HL-60 (cell line): ENCODE data around the gene PNPLA7.
A peak's percentile ranks its signal among the peaks of the same experiment; 100 is the strongest.
"Not testable (repeated sequence)": the region's sequence is repeated elsewhere in the genome, so short reads cannot be mapped to it uniquely, and the experiment has no call there.

ENCODE experiments used
- DNase-seq, 2 experiments: peaks; one replicate each; pipeline ENCODE4 v3.0.0-alpha.2; 2010 to 2020; ENCODE audit warnings: low read depth in 1 of 2, low spot score in 1 of 2
- H3K27ac ChIP-seq: fragments of 250-450 bp; sonication (Bioruptor Pico); replicated peaks from 2 replicates; pipeline ENCODE4 v1.5.1; 2020; ENCODE audit warnings: mild to moderate bottlenecking, moderate library complexity
- H3K27me3 ChIP-seq: fragments of 250-450 bp; sonication (Bioruptor Pico); 2 replicates; pipeline ENCODE4 v1.5.1; 2021; ENCODE audit warnings: mild to moderate bottlenecking, moderate library complexity; ENCODE audit not compliant: insufficient read depth, poor library complexity, severe bottlenecking
- H3K4me3 ChIP-seq: replicated peaks from 2 replicates; pipeline ENCODE4 v1.5.1; 2011; ENCODE audit warnings: mild to moderate bottlenecking, control low read depth, low read length; ENCODE audit not compliant: insufficient read depth
- CTCF ChIP-seq: IDR thresholded peaks from one replicate; pipeline ENCODE4 v1.5.1; 2011; ENCODE audit warnings: low read length, control low read depth, inconsistent platforms; ENCODE audit not compliant: insufficient read depth
- GABPA ChIP-seq: IDR thresholded peaks from 2 replicates; pipeline ENCODE4 v1.6.1; 2012; ENCODE audit warnings: low read depth
- POLR2AphosphoS5 ChIP-seq: IDR thresholded peaks from 2 replicates; pipeline ENCODE4 v1.6.1; 2012; ENCODE audit warnings: low read depth
- REST ChIP-seq: IDR thresholded peaks from 2 replicates; pipeline ENCODE4 v1.6.1; 2012; ENCODE audit warnings: low read depth; ENCODE audit not compliant: insufficient replicate concordance
- SPI1 ChIP-seq: IDR thresholded peaks from 2 replicates; pipeline ENCODE4 v1.6.1; 2012; ENCODE audit warnings: low read depth, mild to moderate bottlenecking, borderline replicate concordance

Gene PNPLA7

GRCh38 chr9:137569609-137570203 is 19.5 kb upstream of the PNPLA7 start:
- TF ChIP-seq REST (no peak), GABPA (no peak), CTCF (no peak), SPI1 (no peak), POLR2AphosphoS5 (no peak)
- Histone ChIP-seq H3K4me3 (no peak overlapping the region), H3K27me3 (no peaks in the 10 kb centered on the region), H3K27ac (no peak overlapping the region)
- no peak for DNase-seq

- DNase-seq = peak in 1 of 2 experiments; percentile 14
- not testable (repeated sequence) for H3K27me3 ChIP-seq, H3K4me3 ChIP-seq
- H3K27ac ChIP-seq = peak overlapping the region; percentile 17; the same call in 1 of the 2 replicates
Observed at GRCh38 chr9:137568445-137568844, 18.2 kb upstream of the PNPLA7 start.

- Histone ChIP-seq H3K27me3 (no peaks in the 10 kb centered on the region), H3K4me3 (no peak overlapping the region), H3K27ac (no peak overlapping the region)
- no peak for TF ChIP-seq POLR2AphosphoS5
- TF ChIP-seq CTCF = no peak
- TF ChIP-seq GABPA = no peak
- TF ChIP-seq SPI1 = no peak
- no peak for TF ChIP-seq REST
- DNase-seq = no peak
Observed at GRCh38 chr9:137564817-137565411, 14.7 kb upstream of the PNPLA7 start.

GRCh38 chr9:137564134-137564533 is 13.9 kb upstream of the PNPLA7 start:
- TF ChIP-seq POLR2AphosphoS5 = no peak
- TF ChIP-seq SPI1 = no peak
- TF ChIP-seq REST = no peak
- TF ChIP-seq CTCF = no peak
- TF ChIP-seq GABPA = no peak
- DNase-seq = no peak
- Histone ChIP-seq H3K4me3 (no peak overlapping the region), H3K27me3 (no peaks in the 10 kb centered on the region), H3K27ac (no peak overlapping the region)
